ENCODE measurements around the gene AFF3. TPM values are rescaled to one million over a fixed set of nuclear protein-coding genes. Genes with fewer than 3 reads are reported as not detected.

Gene AFF3
- total and polyA plus RNA-seq, 2 donors (not counting 3 experiments of a cell fraction or from before 2014, with no cell fraction given), result 0.06 to 0.07 TPM

- Histone ChIP-seq H3K27ac (ENCODE audit: insufficient read depth, low read depth, low read length) (no peak overlapping the region), H3K4me2 (ENCODE audit: insufficient read depth, low read length) (no peak overlapping the region), H4K20me1 (replicated peaks; ENCODE audit: control insufficient read depth, extremely low read depth, insufficient read depth, low read length) (no peaks in the 10 kb centered on the region), H3K9me1 (replicated peaks; ENCODE audit: control insufficient read depth, extremely low read depth, insufficient read depth, low read length) (no peaks in the 10 kb centered on the region), H3K4me1 (ENCODE audit: control insufficient read depth, extremely low read depth, insufficient read depth, low read length) (no peaks in the 10 kb centered on the region), H3K79me2 (ENCODE audit: control insufficient read depth, insufficient read depth, low read length) (no peaks in the 10 kb centered on the region), H2AFZ (ENCODE audit: low read depth, low read length) (no peak overlapping the region), H3K36me3 (ENCODE audit: control insufficient read depth in 2 of 2, extremely low read depth in 1 of 2, insufficient read depth in 2 of 2, low read length in 2 of 2) (no peaks in the 10 kb centered on the region), H3K4me3 (replicated peaks in 1 of 3; ENCODE audit: insufficient read depth in 1 of 3, low read depth in 1 of 3, low read length in 3 of 3) (no peak overlapping the region), H3K9ac (replicated peaks; ENCODE audit: extremely low read depth, insufficient read depth, low read length) (no peak overlapping the region), H3K9me3 (replicated peaks; ENCODE audit: control insufficient read depth, insufficient read depth, low read length) (no peaks in the 10 kb centered on the region), H3K27me3 (ENCODE audit: control insufficient read depth in 2 of 2, insufficient read depth in 2 of 2, low read length in 2 of 2) (peaks cover 0 to 4% of the 10 kb centered on the region in 2 experiments)
- intact Hi-C loops (cut with micrococcal nuclease) (no loop called here), dilution Hi-C loops (cut with MboI; ENCODE audit: extremely low pct_ligation_motif_present, low sequenced_read_pairs) (no loop called here)
- FAIRE-seq, result no peak
- DNase-seq (ENCODE audit: low read depth, low spot score), result no peak
- ChIA-PET CTCF (no interaction called here), POLR2A (no interaction called here)
- TF ChIP-seq MYC (IDR thresholded peaks at IDR 0.05; ENCODE audit: low read depth, low read length), result no peak
- no peak for TF ChIP-seq MAX (IDR thresholded peaks at IDR 0.05; ENCODE audit: insufficient read depth, insufficient read length)
- TF ChIP-seq EZH2 (IDR thresholded peaks at IDR 0.05; ENCODE audit: borderline replicate concordance, low read depth, low read length, severe bottlenecking), result no peak
- TF ChIP-seq POLR2A (IDR thresholded peaks at IDR 0.05; ENCODE audit: low read depth, low read length), result no peak
- TF ChIP-seq FOS (IDR thresholded peaks at IDR 0.05; ENCODE audit: borderline replicate concordance, insufficient read depth, low read length), result no peak
- no peak for TF ChIP-seq CTCF (IDR thresholded peaks at IDR 0.05; ENCODE audit: extremely low read depth in 1 of 2, insufficient read depth in 1 of 2, low read depth in 1 of 2, low read length in 2 of 2)
- TF ChIP-seq GATA2 (IDR thresholded peaks at IDR 0.05; ENCODE audit: insufficient read depth, insufficient read length, low read depth, low read length), result no peak
- no peak for TF ChIP-seq POLR2AphosphoS5 (IDR thresholded peaks at IDR 0.05; ENCODE audit: insufficient read depth, low read depth, low read length)
- no peak for TF ChIP-seq JUN (IDR thresholded peaks at IDR 0.05; ENCODE audit: borderline replicate concordance, insufficient read depth, insufficient read length, low read depth)
- no TSS peak for BruUV-seq (replicated peaks)
Observed at GRCh38 chr2:99806758-99807157, 335.6 kb downstream of the AFF3 start.
